GM23248 (cell line): ENCODE data around the gene TTLL1.

Experiments used
- EZH2 ChIP-seq: fragments of 200-600 bp; sonication (generic); IDR thresholded peaks from 2 replicates; pipeline ENCODE4 v1.6.1; 2018; ENCODE audit warnings: antibody characterized with exemption, mild to moderate bottlenecking; ENCODE audit not compliant: insufficient read depth, poor library complexity, severe bottlenecking
- EZH2phosphoT487 ChIP-seq: fragments of 200-600 bp; sonication (generic); IDR thresholded peaks from 2 replicates; pipeline ENCODE4 v1.6.1; 2018; ENCODE audit warnings: antibody characterized with exemption, moderate library complexity, mild to moderate bottlenecking, low read depth; ENCODE audit not compliant: insufficient read depth

DNA sequence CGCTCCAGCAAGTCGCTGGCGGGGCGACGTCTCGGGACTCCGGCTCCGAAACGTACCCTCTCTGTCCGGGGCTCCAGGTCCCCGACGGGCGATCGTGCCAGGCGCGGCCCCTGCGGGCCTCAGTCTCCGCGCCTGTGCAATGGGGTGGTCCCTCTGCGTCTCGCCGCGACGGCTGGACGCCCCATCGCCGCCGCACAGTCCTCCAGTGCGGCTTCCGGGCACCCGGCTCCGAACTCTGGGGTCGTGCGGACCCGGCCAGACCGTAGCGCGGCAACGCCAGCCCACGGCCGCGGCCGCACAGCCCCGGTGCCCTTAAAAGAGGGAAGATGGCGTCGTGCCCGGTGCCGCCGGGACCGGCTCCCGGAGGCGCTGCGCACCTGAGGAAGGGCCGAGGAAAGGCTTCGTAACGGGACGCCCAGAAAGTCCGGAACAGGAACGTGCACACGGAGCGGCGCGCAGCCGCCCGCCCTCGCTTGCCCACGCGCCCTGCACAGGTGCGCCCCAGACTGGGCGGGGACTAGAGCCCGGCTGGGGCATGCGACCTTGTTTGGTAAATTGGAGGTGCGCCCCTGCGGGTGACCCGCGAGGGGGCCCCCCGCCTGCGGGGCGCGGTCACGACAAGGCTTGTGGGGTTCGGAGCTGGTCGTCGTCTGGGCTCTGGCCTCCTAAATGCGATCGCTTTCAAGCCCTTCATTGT is 21.9 kb upstream of the TTLL1 start:
- no peak for TF ChIP-seq EZH2phosphoT487
- peak; percentile 15 for TF ChIP-seq EZH2
